Caco-2 (cell line): ENCODE data around the gene EFR3B. TPM values are rescaled to one million over a fixed set of nuclear protein-coding genes. Genes with fewer than 3 reads are reported as not detected.

Source experiments
- BruUV-seq: library from RNA; stranded (reverse); fragments of 400-500 nt; replicated peaks from 2 replicates; lab custom pipeline; 2021; lab: Mats Ljungman, UMichigan
- CTCF ChIA-PET: fragments of 300-600 bp; sonication (Branson Sonifier 250); formaldehyde crosslinking; loops from one replicate; lab custom pipeline; 2022; ENCODE audit warnings: antibody characterized with exemption; lab: Charles Lee
- POLR2A ChIA-PET: fragments of 300-600 bp; sonication (Branson Sonifier 250); formaldehyde crosslinking; loops from one replicate; lab custom pipeline; 2022; ENCODE audit warnings: antibody characterized with exemption; lab: Charles Lee
- DNase-seq, 2 experiments: peaks; one replicate each; pipeline versions ENCODE4 v3.0.0 to v3.0.0-alpha.2; 2020 to 2022
- H3K27me3 ChIP-seq: replicated peaks from 2 replicates; pipeline ENCODE4 v1.6.0; 2011; ENCODE audit warnings: low read length; ENCODE audit not compliant: control insufficient read depth, insufficient read depth
- H3K36me3 ChIP-seq: 2 replicates; pipeline ENCODE4 v1.5.1; 2011; ENCODE audit warnings: low read length; ENCODE audit not compliant: control insufficient read depth, insufficient read depth
- H3K4me1 ChIP-seq: fragments of 250-450 bp; sonication (Bioruptor Pico); 2 replicates; pipeline ENCODE4 v1.5.1; 2020; ENCODE audit warnings: mild to moderate bottlenecking
- H3K4me3 ChIP-seq: 2 replicates; pipeline ENCODE4 v1.5.1; 2011; ENCODE audit warnings: low read depth, mild to moderate bottlenecking, control low read depth, low read length
- H3K9me3 ChIP-seq: fragments of 250-450 bp; sonication (Bioruptor Pico); 2 replicates; pipeline ENCODE4 v1.5.1; 2020; ENCODE audit warnings: mild to moderate bottlenecking, moderate library complexity
- H3K27ac Mint-ChIP-seq: one replicate; pipeline ENCODE4 v1.8.0; 2022; ENCODE audit warnings: mixed read lengths; ENCODE audit not compliant: unreplicated experiment
- H3K27me3 Mint-ChIP-seq: one replicate; pipeline ENCODE4 v1.8.0; 2022; ENCODE audit warnings: mixed read lengths; ENCODE audit not compliant: insufficient read depth, unreplicated experiment
- H3K36me3 Mint-ChIP-seq: one replicate; pipeline ENCODE4 v1.8.0; 2022; ENCODE audit warnings: mild to moderate bottlenecking, mixed read lengths; ENCODE audit not compliant: insufficient read depth, unreplicated experiment
- H3K4me1 Mint-ChIP-seq: one replicate; pipeline ENCODE4 v1.8.0; 2022; ENCODE audit warnings: low read depth, mixed read lengths; ENCODE audit not compliant: unreplicated experiment
- H3K4me3 Mint-ChIP-seq: one replicate; pipeline ENCODE4 v1.8.0; 2022; ENCODE audit warnings: mild to moderate bottlenecking, moderate library complexity, mixed read lengths; ENCODE audit not compliant: unreplicated experiment
- H3K9me3 Mint-ChIP-seq: one replicate; pipeline ENCODE4 v1.8.0; 2022; ENCODE audit warnings: mixed read lengths; ENCODE audit not compliant: unreplicated experiment
- intact Hi-C: fragments of 100-400 bp; cut with micrococcal nuclease; formaldehyde crosslinking; loops from one replicate; pipeline ENCODE4 v1.10.0; 2022; ENCODE audit not compliant: unreplicated experiment
- total RNA-seq: library from RNA; stranded (reverse); gene quantifications from 2 replicates; pipeline ENCODE4 v1.2.3, GENCODE V29; 2022
- TF ChIP-seq, protein P1 (sequence below), 2 experiments: fragments of 200-600 bp in 1 of 2; IDR thresholded peaks; 1 replicate in 1 of 2; 2 replicates in 1 of 2; pipeline versions ENCODE4 v1.5.1 to v1.8.0; 2011 to 2022; ENCODE audit warnings: antibody characterized with exemption in 1 of 2, control low read depth in 1 of 2, inconsistent platforms in 1 of 2, low read depth in 1 of 2, low read length in 1 of 2, mild to moderate bottlenecking in 1 of 2, moderate library complexity in 1 of 2; ENCODE audit not compliant: insufficient read depth in 1 of 2, severe bottlenecking in 1 of 2, unreplicated experiment in 1 of 2

Gene EFR3B
- total RNA-seq, 1 experiment from 2014 or later, result 19.1 TPM

DNA sequence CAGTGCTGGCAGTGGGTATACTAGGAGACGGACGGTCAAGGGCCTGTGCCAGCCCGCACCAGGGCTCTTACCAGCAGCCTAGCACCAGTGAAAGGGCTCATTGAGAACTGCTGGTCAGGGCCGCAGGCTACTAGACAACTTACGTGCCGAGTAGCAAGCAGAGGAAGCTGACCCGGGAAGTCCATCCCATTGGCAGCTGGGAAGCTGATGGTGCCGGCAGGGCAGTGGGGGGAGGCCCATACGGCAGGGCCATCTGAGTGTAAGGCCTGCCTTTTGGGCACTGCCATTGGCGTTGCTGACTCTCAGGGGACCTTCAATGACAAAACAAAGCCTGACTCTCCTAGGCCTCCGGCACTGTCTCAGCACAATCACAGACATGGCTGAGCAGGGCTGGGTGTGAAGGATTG lies 20.6 kb downstream of the EFR3B start:
- H3K36me3 Mint-ChIP-seq, result no peaks in the 10 kb centered on the region
- no peaks in the 10 kb centered on the region for H3K4me1 Mint-ChIP-seq
- Histone ChIP-seq H3K27me3 (no peaks in the 10 kb centered on the region), H3K4me1 (no peaks in the 10 kb centered on the region), H3K9me3 (no peaks in the 10 kb centered on the region), H3K4me3 (no peak overlapping the region), H3K36me3 (no peaks in the 10 kb centered on the region)
- POLR2A ChIA-PET, result no interaction called here
- no peaks in the 10 kb centered on the region for H3K27me3 Mint-ChIP-seq
- TF ChIP-seq, protein P1, sequence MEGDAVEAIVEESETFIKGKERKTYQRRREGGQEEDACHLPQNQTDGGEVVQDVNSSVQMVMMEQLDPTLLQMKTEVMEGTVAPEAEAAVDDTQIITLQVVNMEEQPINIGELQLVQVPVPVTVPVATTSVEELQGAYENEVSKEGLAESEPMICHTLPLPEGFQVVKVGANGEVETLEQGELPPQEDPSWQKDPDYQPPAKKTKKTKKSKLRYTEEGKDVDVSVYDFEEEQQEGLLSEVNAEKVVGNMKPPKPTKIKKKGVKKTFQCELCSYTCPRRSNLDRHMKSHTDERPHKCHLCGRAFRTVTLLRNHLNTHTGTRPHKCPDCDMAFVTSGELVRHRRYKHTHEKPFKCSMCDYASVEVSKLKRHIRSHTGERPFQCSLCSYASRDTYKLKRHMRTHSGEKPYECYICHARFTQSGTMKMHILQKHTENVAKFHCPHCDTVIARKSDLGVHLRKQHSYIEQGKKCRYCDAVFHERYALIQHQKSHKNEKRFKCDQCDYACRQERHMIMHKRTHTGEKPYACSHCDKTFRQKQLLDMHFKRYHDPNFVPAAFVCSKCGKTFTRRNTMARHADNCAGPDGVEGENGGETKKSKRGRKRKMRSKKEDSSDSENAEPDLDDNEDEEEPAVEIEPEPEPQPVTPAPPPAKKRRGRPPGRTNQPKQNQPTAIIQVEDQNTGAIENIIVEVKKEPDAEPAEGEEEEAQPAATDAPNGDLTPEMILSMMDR (IDR thresholded peaks at IDR 0.05; ENCODE audit: insufficient read depth in 1 of 2, low read depth in 1 of 2, low read length in 1 of 2, severe bottlenecking in 1 of 2, unreplicated experiment in 1 of 2), result no peak
- no TSS peak for BruUV-seq
- peaks cover 9% of the 10 kb centered on the region for H3K9me3 Mint-ChIP-seq
- H3K27ac Mint-ChIP-seq, result no peak overlapping the region
- no peak overlapping the region for H3K4me3 Mint-ChIP-seq
- intact Hi-C loops, result no loop called here
- CTCF ChIA-PET, result no interaction called here
- DNase-seq, result no peak

DNA sequence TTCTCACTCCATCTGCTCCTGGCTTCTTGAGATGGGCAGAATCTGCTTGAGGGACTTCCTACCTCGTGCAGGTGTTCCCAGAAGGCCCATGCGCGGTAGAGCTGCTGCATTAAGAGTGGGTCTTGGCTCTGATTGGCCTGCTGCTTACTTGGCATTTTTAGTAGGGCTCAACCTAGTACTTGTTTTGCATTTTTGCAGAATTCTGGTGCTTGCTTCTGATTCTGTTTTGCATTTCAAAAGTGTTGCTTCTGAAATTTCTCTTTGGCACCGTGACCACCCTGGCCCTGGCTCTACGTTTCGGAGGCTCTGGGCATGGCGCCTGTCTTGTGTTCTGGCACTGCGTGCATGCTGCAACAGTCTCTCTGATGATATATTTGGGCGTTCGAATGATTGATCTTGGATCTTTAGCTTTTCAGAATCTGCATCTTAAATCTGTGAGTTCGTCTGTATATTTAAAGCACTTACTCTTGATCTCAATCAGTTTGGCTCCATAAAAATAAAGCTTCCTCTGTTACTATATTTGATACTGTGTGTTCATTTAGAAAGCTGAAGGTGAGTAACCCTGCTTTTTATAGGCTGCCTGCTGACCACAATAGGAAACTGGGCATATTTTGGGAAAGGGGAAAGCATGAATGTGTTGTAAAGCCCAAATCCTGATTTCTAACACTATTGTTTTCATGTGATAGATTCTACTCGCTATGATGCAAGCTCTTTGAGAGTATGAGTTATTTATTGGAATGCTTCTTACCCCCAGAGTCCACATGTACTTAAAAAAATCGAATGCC lies 22.2 kb downstream of the EFR3B start:
- no TSS peak for BruUV-seq
- ChIA-PET CTCF (no interaction called here), POLR2A (no interaction called here)
- H3K36me3 Mint-ChIP-seq, result no peaks in the 10 kb centered on the region
- no peak for DNase-seq
- no peaks in the 10 kb centered on the region for H3K4me1 Mint-ChIP-seq
- no peak overlapping the region for H3K4me3 Mint-ChIP-seq
- H3K27ac Mint-ChIP-seq, result no peak overlapping the region
- H3K9me3 ChIP-seq, result no peaks in the 10 kb centered on the region
- intact Hi-C loops, result no loop called here
- H3K27me3 Mint-ChIP-seq, result no peaks in the 10 kb centered on the region
- no peak overlapping the region for H3K4me3 ChIP-seq
- H3K4me1 ChIP-seq, result no peaks in the 10 kb centered on the region
- no peaks in the 10 kb centered on the region for H3K27me3 ChIP-seq
- TF ChIP-seq, protein P1 (IDR thresholded peaks at IDR 0.05; ENCODE audit: insufficient read depth in 1 of 2, low read depth in 1 of 2, low read length in 1 of 2, severe bottlenecking in 1 of 2, unreplicated experiment in 1 of 2), result no peak
- H3K36me3 ChIP-seq, result no peaks in the 10 kb centered on the region
- H3K9me3 Mint-ChIP-seq, result peaks cover 9% of the 10 kb centered on the region

DNA sequence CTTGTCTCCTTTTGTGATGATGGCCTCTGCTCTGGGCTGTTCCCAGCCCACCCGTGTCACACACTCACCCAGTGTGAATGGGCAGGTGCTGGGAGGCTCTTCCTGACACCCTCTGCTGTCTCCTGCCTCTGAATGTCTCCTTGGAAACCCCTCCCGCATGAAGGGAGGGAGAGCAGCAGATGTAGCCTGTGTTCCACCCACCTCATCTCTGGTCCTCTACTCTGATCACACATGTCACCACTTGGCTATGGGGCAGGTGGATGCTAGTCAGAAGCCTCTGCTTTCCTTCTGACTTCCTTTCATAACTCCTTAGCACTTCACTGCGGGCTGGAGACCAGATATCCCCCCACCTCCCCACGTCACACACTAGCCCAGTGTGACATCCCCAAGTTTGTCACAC lies 23.9 kb downstream of the EFR3B start:
- no peaks in the 10 kb centered on the region for H3K27me3 ChIP-seq
- ChIA-PET CTCF (interaction anchor here (1.2 kb wide), 1 partner anchor 63 kb away, joined by 3 read pairs; no protein-coding TSS in a partner anchor), POLR2A (no interaction called here)
- Mint-ChIP-seq H3K36me3 (no peaks in the 10 kb centered on the region), H3K9me3 (peaks cover 9% of the 10 kb centered on the region), H3K27ac (no peak overlapping the region), H3K4me3 (no peak overlapping the region), H3K27me3 (no peaks in the 10 kb centered on the region), H3K4me1 (peaks cover 6% of the 10 kb centered on the region)
- H3K4me1 ChIP-seq, result no peaks in the 10 kb centered on the region
- BruUV-seq, result no TSS peak
- intact Hi-C loops, result no loop called here
- no peak overlapping the region for H3K4me3 ChIP-seq
- TF ChIP-seq, protein P1 (IDR thresholded peaks at IDR 0.05; ENCODE audit: insufficient read depth in 1 of 2, low read depth in 1 of 2, low read length in 1 of 2, severe bottlenecking in 1 of 2, unreplicated experiment in 1 of 2), result no peak
- no peaks in the 10 kb centered on the region for H3K36me3 ChIP-seq
- H3K9me3 ChIP-seq, result no peaks in the 10 kb centered on the region
- no peak for DNase-seq
